Left ventricle myocardium inferior (tissue), 1 donor: ENCODE data around the gene GPBP1. TPM values are rescaled to one million over a fixed set of nuclear protein-coding genes. Genes with fewer than 3 reads are reported as not detected.
"Not testable (repeated sequence)": the region's sequence is repeated elsewhere in the genome, so short reads cannot be mapped to it uniquely, and the experiment has no call there.

Experiments used
- DNase-seq: peaks from one replicate; pipeline ENCODE4 v3.0.0-alpha.2; 2020
- H3K27ac ChIP-seq: fragments of 200-600 bp; replicated peaks from 2 replicates; pipeline ENCODE4 v1.8.0; 2021
- H3K27me3 ChIP-seq: fragments of 200-600 bp; 2 replicates; pipeline ENCODE4 v1.8.0; 2021; ENCODE audit warnings: low read depth
- H3K36me3 ChIP-seq: fragments of 200-600 bp; 2 replicates; pipeline ENCODE4 v1.8.0; 2021
- H3K4me1 ChIP-seq: fragments of 200-600 bp; 2 replicates; pipeline ENCODE4 v1.8.0; 2021
- H3K4me3 ChIP-seq: fragments of 200-600 bp; 2 replicates; pipeline ENCODE4 v1.8.0; 2021; ENCODE audit warnings: mild to moderate bottlenecking, moderate library complexity
- H3K9me3 ChIP-seq: fragments of 200-600 bp; replicated peaks from 2 replicates; pipeline ENCODE4 v1.8.0; 2021
- CTCF ChIP-seq: fragments of 200-600 bp; IDR thresholded peaks from 2 replicates; pipeline ENCODE4 v1.8.0; 2021; ENCODE audit warnings: antibody characterized with exemption, mild to moderate bottlenecking, borderline replicate concordance
- intact Hi-C: fragments of 100-400 bp; cut with micrococcal nuclease; formaldehyde crosslinking; loops from one replicate; pipeline ENCODE4 v1.11.0; 2022
- total RNA-seq: library from RNA; stranded (reverse); fragmentation: NEBNext Ultra II Directional; extraction: Animal tissue kit (Norgen Biotek cat#: 25700); gene quantifications from one replicate; pipeline ENCODE4 v1.2.1, GENCODE V29; 2021
- donor health status: DM: no; HTN: yes; CAD: no; lungs with severe emphysema.

The GPBP1 gene
- total RNA-seq, 1 donor from 2014 or later = 47.4 TPM

- DNase-seq = no peak
- Histone ChIP-seq H3K9me3 (no peaks in the 10 kb centered on the region), H3K27ac (peak overlapping the region; percentile 5), H3K4me3 (no peak overlapping the region), H3K36me3 (peaks cover 6% of the 10 kb centered on the region), H3K4me1 (peaks cover 65% of the 10 kb centered on the region), H3K27me3 (no peaks in the 10 kb centered on the region)
- no peak for TF ChIP-seq CTCF
- intact Hi-C loops = no loop called here
Observed at GRCh38 chr5:57189515-57189914, 15.7 kb downstream of the GPBP1 start.

- intact Hi-C loops = no loop called here
- Histone ChIP-seq H3K4me3 (no peak overlapping the region), H3K9me3 (no peaks in the 10 kb centered on the region), H3K27me3 (no peaks in the 10 kb centered on the region), H3K4me1 (peaks cover 58% of the 10 kb centered on the region), H3K36me3 (peaks cover 6% of the 10 kb centered on the region), H3K27ac (no peak overlapping the region)
- DNase-seq = no peak
- no peak for TF ChIP-seq CTCF
Observed at GRCh38 chr5:57190593-57190992, 16.7 kb downstream of the GPBP1 start.

GRCh38 chr5:57191163-57191562 lies 17.3 kb downstream of the GPBP1 start:
- H3K27me3 ChIP-seq = no peaks in the 10 kb centered on the region
- no peaks in the 10 kb centered on the region for H3K9me3 ChIP-seq

GRCh38 chr5:57191986-57192385 lies 18.1 kb downstream of the GPBP1 start:
- Histone ChIP-seq H3K27me3 (no peaks in the 10 kb centered on the region), H3K27ac (no peak overlapping the region), H3K36me3 (peaks cover 6% of the 10 kb centered on the region), H3K9me3 (no peaks in the 10 kb centered on the region), H3K4me1 (peaks cover 46% of the 10 kb centered on the region), H3K4me3 (no peak overlapping the region)
- DNase-seq = no peak
- TF ChIP-seq CTCF = no peak
- intact Hi-C loops = no loop called here

More at GRCh38 chr5:57191163-57191562, 17.3 kb downstream of the GPBP1 start:
- intact Hi-C loops = no loop called here
- Histone ChIP-seq H3K36me3 (peaks cover 6% of the 10 kb centered on the region), H3K27ac (no peak overlapping the region), H3K4me1 (peaks cover 52% of the 10 kb centered on the region), H3K4me3 (no peak overlapping the region)
- DNase-seq = no peak
- TF ChIP-seq CTCF = no peak

- H3K4me3 ChIP-seq, H3K36me3 ChIP-seq, DNase-seq, H3K27ac ChIP-seq, H3K27me3 ChIP-seq, intact Hi-C loops, H3K9me3 ChIP-seq: not testable (repeated sequence)
- H3K4me1 ChIP-seq = peaks cover 46% of the 10 kb centered on the region
Observed at GRCh38 chr5:57192832-57193231, 19.0 kb downstream of the GPBP1 start.

GRCh38 chr5:57193757-57194413 lies 20.0 kb downstream of the GPBP1 start:
- intact Hi-C loops = no loop called here
- no peak for DNase-seq
- Histone ChIP-seq H3K36me3 (peaks cover 6% of the 10 kb centered on the region), H3K4me1 (peaks cover 45% of the 10 kb centered on the region), H3K27ac (no peak overlapping the region), H3K27me3 (no peaks in the 10 kb centered on the region), H3K4me3 (no peak overlapping the region), H3K9me3 (no peaks in the 10 kb centered on the region)
- no peak for TF ChIP-seq CTCF
